GM18858 (cell line): ENCODE data around the gene OTOR.
A peak's percentile ranks its signal among the peaks of the same experiment; 100 is the strongest.

Experiments used
- ATAC-seq: cut with Tn5 transposase; IDR thresholded peaks from one replicate; pipeline ENCODE4 v1.9.1; 2021; ENCODE audit not compliant: unreplicated experiment

The OTOR gene

GRCh38 chr20:16748308-16748900 lies at the start of gene OTOR:
OTOR (plus strand) TSS chr20:16748358; CDS start chr20:16748402, 44 bp downstream.
- no peak for ATAC-seq

- no peak for ATAC-seq
Measured at GRCh38 chr20:16699293-16699692, 48.9 kb upstream of the OTOR start.

GRCh38 chr20:16701296-16701695 lies 46.9 kb upstream of the OTOR start:
- ATAC-seq = no peak

- ATAC-seq = no peak
Measured at GRCh38 chr20:16703570-16703969, 44.6 kb upstream of the OTOR start.

GRCh38 chr20:16707674-16708073 lies 40.5 kb upstream of the OTOR start:
- ATAC-seq = peak; percentile 75

- ATAC-seq = peak; percentile 4
Measured at GRCh38 chr20:16708602-16709001, 39.6 kb upstream of the OTOR start.

GRCh38 chr20:16709017-16709416 lies 39.1 kb upstream of the OTOR start:
- ATAC-seq = peak; percentile 83

- ATAC-seq = peak; percentile 36
Measured at GRCh38 chr20:16710781-16711180, 37.4 kb upstream of the OTOR start.

- no peak for ATAC-seq
Measured at GRCh38 chr20:16711661-16712258, 36.4 kb upstream of the OTOR start.

- ATAC-seq = no peak
Measured at GRCh38 chr20:16712511-16712947, 35.6 kb upstream of the OTOR start.

- no peak for ATAC-seq
Measured at GRCh38 chr20:16713066-16713465, 35.1 kb upstream of the OTOR start.

- ATAC-seq = no peak
Measured at GRCh38 chr20:16714242-16714641, 33.9 kb upstream of the OTOR start.

GRCh38 chr20:16714751-16715150 lies 33.4 kb upstream of the OTOR start:
- no peak for ATAC-seq

- ATAC-seq = no peak
Measured at GRCh38 chr20:16719421-16719820, 28.7 kb upstream of the OTOR start.

GRCh38 chr20:16729080-16729479 lies 19.1 kb upstream of the OTOR start:
- no peak for ATAC-seq

- peak; percentile 97 for ATAC-seq
Measured at GRCh38 chr20:16729565-16730460, 18.3 kb upstream of the OTOR start, which contains the start of gene SNRPB2. SNRPB2 (plus strand) TSS chr20:16730026; CDS start chr20:16731703, 1,677 bp downstream.

GRCh38 chr20:16732506-16733152 lies 15.5 kb upstream of the OTOR start:
- ATAC-seq = no peak

- ATAC-seq = no peak
Measured at GRCh38 chr20:16740365-16741072, 7.6 kb upstream of the OTOR start.

GRCh38 chr20:16744178-16744807 lies 3.9 kb upstream of the OTOR start:
- ATAC-seq = no peak

GRCh38 chr20:16745204-16745603 lies 3.0 kb upstream of the OTOR start:
- ATAC-seq = no peak
